Subcutaneous adipose tissue (tissue), 4 donors: ENCODE data around the gene VKORC1L1. TPM values are rescaled to one million over a fixed set of nuclear protein-coding genes. Genes with fewer than 3 reads are reported as not detected.

Source experiments
- CTCF ChIP-seq: fragments of 450-650 bp; IDR thresholded peaks from one replicate; pipeline ENCODE4 v1.5.1; 2016; ENCODE audit warnings: low read depth, mild to moderate bottlenecking, control low read depth, antibody characterized with exemption, moderate library complexity
- total RNA-seq, 4 donors: library from RNA; depleted of rRNA; stranded (reverse); fragments of >200 nt; gene quantifications; one replicate each; pipeline ENCODE4 v1.1.0, GENCODE V29; 2016

Gene VKORC1L1
- 100 to 1,000 TPM in 1 of 4 donors, 10 to 100 TPM in 3; 73.3 to 117 (median 91.2) TPM for total RNA-seq

DNA sequence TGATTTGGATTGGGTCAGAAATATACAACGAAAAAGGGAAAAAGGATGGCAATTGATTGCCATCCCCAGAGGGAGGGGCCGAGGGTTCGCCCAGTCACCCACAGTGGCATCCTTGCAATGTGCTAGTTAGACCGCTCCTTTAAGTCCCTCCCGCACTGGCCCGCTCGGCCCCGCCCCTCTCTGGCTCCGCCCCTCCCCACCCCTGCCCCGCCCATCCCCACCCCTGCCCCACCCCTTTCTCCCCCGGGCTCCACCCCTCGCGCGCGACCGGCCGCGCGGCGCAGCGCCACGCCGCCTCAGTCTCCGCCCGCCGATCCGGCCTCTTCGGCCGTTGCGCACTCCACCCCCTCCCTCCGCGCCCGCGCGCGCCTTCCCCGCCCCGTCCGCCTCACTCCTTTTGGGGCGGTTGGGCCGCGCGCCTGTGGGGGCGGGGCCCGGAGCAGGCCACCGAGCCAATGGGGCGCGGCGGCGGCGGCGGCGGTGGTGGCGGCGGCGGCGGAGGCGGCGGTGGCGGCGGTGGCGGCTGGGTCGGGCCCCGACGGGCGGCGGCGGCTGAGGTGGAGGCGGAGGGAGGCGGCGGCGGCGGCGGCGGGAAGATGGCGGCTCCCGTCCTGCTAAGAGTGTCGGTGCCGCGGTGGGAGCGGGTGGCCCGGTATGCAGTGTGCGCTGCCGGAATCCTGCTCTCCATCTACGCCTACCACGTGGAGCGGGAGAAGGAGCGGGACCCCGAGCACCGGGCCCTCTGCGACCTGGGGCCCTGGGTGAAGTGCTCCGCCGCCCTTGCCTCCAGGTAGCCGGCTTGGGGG lies at the start of gene VKORC1L1:
Gene VKORC1L1 (plus strand): TSS at position 299 of the 806 bp plus-strand sequence. CDS start 298 bp downstream, at position 597.
- TF ChIP-seq CTCF, result no peak

DNA sequence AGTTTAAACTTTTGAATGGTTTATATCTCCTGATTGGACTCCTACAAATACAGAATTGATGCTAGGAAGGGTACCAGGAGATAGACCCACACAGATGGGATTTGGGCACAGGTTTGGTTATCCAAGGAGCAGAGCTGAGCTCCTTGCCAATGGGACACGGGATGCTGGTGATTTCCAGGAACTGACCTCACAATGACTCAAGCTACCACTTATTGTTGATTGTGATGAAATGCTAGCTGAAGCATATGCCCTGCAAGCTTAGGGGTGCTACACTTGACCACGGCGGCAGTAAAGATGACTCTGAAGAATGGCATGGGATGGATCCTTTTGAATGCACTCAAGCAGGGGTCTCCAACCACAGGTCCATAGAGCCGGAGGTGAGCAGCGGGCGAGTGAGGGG lies 45.5 kb upstream of the VKORC1L1 start:
- no peak for TF ChIP-seq CTCF

DNA sequence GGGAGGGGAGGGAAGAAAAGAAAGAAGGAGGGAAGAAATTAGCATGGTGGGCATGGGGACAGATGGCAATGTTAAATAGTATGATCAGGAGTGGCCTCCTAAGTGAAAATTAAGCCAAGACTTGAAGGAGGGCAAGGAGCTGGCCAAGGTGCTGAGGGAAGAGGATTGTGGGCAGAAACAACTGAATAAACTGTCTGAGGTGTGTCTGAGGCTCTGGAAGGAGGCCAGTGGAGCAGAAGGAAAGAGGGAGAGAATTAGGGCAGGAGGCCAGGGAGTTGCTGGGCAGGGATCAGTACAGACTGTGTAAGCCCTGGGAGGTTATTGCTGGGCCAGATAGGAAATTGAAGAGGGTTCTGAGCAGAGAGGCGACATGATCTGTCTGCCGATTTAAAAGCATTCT lies 40.6 kb upstream of the VKORC1L1 start:
- TF ChIP-seq CTCF, result no peak

- TF ChIP-seq CTCF, result no peak
Observed at GRCh38 chr7:65839846-65840245, 33.0 kb upstream of the VKORC1L1 start.

DNA sequence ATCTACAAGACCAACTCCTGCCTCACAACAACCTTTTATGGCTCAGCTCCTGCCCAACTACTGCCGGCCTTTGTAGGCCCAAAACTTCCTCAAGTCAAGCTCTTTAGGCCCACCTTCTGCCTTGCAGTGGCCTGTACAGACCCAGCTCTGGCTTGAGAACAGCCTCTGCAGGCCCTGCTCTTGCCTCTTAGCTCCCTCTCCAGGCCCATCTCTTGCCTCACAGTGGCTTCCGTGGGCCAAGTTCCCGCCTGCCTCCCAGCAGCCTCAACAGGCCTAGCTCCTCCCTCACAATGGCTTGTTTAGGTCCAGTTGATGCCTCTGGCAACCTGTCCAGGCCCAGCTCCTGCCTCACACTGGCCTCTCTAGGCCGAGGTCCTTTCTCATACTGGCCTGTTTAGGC lies 32.4 kb upstream of the VKORC1L1 start:
- TF ChIP-seq CTCF, result no peak

GRCh38 chr7:65846008-65846570 lies 26.8 kb upstream of the VKORC1L1 start:
- no peak for TF ChIP-seq CTCF

- TF ChIP-seq CTCF, result no peak
Observed at GRCh38 chr7:65892161-65892560, 19.3 kb downstream of the VKORC1L1 start.
